ENCODE data around the gene SMIM24.

Gene SMIM24

DNA sequence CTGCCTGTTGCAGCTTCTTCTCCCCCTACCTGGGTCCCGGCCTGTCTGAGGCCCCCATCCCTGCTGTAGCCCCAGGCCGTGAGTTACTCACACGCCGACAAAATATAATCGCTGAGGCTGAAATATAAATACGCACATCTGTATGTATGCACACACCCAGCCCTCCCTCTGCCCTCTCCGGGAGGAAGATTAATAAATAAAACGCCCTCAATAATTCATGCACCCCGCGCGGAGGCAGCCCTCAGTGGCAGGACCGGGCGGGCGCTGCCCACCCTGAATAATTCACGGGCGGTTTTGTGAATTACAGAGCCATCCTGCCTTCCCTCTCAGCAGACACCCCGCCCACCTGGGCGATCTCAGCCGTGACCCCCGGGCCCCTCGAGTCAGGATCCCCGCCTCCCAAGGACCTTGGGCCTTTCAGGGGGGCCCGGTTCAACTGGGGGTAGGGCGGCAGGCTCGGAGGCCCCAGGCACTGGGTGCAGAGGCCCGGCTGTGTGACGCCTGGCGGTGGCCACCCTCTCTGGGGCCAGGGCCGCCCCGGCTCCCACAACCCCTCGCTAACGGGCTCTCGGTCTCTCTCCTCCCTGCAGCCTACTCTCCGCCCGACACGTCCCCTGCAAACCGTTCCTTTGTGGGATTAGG, 24.2 kb downstream of the SMIM24 start:
- TF ChIP-seq, protein P1, sequence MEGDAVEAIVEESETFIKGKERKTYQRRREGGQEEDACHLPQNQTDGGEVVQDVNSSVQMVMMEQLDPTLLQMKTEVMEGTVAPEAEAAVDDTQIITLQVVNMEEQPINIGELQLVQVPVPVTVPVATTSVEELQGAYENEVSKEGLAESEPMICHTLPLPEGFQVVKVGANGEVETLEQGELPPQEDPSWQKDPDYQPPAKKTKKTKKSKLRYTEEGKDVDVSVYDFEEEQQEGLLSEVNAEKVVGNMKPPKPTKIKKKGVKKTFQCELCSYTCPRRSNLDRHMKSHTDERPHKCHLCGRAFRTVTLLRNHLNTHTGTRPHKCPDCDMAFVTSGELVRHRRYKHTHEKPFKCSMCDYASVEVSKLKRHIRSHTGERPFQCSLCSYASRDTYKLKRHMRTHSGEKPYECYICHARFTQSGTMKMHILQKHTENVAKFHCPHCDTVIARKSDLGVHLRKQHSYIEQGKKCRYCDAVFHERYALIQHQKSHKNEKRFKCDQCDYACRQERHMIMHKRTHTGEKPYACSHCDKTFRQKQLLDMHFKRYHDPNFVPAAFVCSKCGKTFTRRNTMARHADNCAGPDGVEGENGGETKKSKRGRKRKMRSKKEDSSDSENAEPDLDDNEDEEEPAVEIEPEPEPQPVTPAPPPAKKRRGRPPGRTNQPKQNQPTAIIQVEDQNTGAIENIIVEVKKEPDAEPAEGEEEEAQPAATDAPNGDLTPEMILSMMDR (IDR thresholded peaks at IDR 0.05; ENCODE audit: borderline replicate concordance, extremely low read depth, low read length, poor library complexity, severe bottlenecking), result no peak
- no peak for TF ChIP-seq EZH2 (IDR thresholded peaks at IDR 0.05; ENCODE audit: borderline replicate concordance, low read depth, low read length, severe bottlenecking)
- DNase-seq (no peak), ATAC-seq (ENCODE audit: insufficient read depth, low read depth) (no peak)
- Histone ChIP-seq H3K27ac (ENCODE audit: low read length) (no peak overlapping the region), H3K4me1 (ENCODE audit: insufficient read depth, low read length) (no peaks in the 10 kb centered on the region), H3K9me3 (ENCODE audit: insufficient read depth, low read length, severe bottlenecking) (no peaks in the 10 kb centered on the region), H3K4me3 (ENCODE audit: low read depth in 1 of 2, low read length in 2 of 2) (no peak overlapping the region), H4K20me1 (ENCODE audit: insufficient read depth, low read length) (peaks cover 29% of the 10 kb centered on the region), H3K9ac (ENCODE audit: low read depth, low read length) (no peak overlapping the region), H3K36me3 (ENCODE audit: insufficient read depth, low read length) (peaks cover 67% of the 10 kb centered on the region), H2AFZ (ENCODE audit: low read depth, low read length) (no peak overlapping the region), H3K4me2 (ENCODE audit: insufficient read depth, low read length) (no peak overlapping the region), H3K27me3 (ENCODE audit: insufficient read depth, low read length, poor library complexity) (no peaks in the 10 kb centered on the region), H3K79me2 (ENCODE audit: insufficient read depth, low read length) (no peaks in the 10 kb centered on the region)

GRCh38 chr19:3455393-3455955, 24.9 kb downstream of the SMIM24 start:
- no peak overlapping the region for H3K9ac ChIP-seq (ENCODE audit: low read depth, low read length)
- H3K4me3 ChIP-seq (ENCODE audit: low read depth in 1 of 2, low read length in 2 of 2), result no peak overlapping the region
- peaks cover 29% of the 10 kb centered on the region for H4K20me1 ChIP-seq (ENCODE audit: insufficient read depth, low read length)
- no peaks in the 10 kb centered on the region for H3K4me1 ChIP-seq (ENCODE audit: insufficient read depth, low read length)
- H3K27ac ChIP-seq (ENCODE audit: low read length), result no peak overlapping the region
- peaks cover 72% of the 10 kb centered on the region for H3K36me3 ChIP-seq (ENCODE audit: insufficient read depth, low read length)
- ATAC-seq (ENCODE audit: insufficient read depth, low read depth) (no peak), DNase-seq (no peak)
- no peaks in the 10 kb centered on the region for H3K79me2 ChIP-seq (ENCODE audit: insufficient read depth, low read length)
- no peak overlapping the region for H2AFZ ChIP-seq (ENCODE audit: low read depth, low read length)
- TF ChIP-seq, protein P1 (IDR thresholded peaks at IDR 0.05; ENCODE audit: borderline replicate concordance, extremely low read depth, low read length, poor library complexity, severe bottlenecking), result no peak
- TF ChIP-seq EZH2 (IDR thresholded peaks at IDR 0.05; ENCODE audit: borderline replicate concordance, low read depth, low read length, severe bottlenecking), result no peak
- no peak overlapping the region for H3K4me2 ChIP-seq (ENCODE audit: insufficient read depth, low read length)
- H3K27me3 ChIP-seq (ENCODE audit: insufficient read depth, low read length, poor library complexity), result no peaks in the 10 kb centered on the region
- no peaks in the 10 kb centered on the region for H3K9me3 ChIP-seq (ENCODE audit: insufficient read depth, low read length, severe bottlenecking)

- Histone ChIP-seq H3K4me3 (ENCODE audit: low read depth in 1 of 2, low read length in 2 of 2) (no peak overlapping the region), H3K9me3 (ENCODE audit: insufficient read depth, low read length, severe bottlenecking) (no peaks in the 10 kb centered on the region), H3K36me3 (ENCODE audit: insufficient read depth, low read length) (peaks cover 68% of the 10 kb centered on the region), H3K4me1 (ENCODE audit: insufficient read depth, low read length) (no peaks in the 10 kb centered on the region), H3K27me3 (ENCODE audit: insufficient read depth, low read length, poor library complexity) (no peaks in the 10 kb centered on the region), H3K79me2 (ENCODE audit: insufficient read depth, low read length) (no peaks in the 10 kb centered on the region), H4K20me1 (ENCODE audit: insufficient read depth, low read length) (peaks cover 29% of the 10 kb centered on the region), H2AFZ (ENCODE audit: low read depth, low read length) (no peak overlapping the region), H3K4me2 (ENCODE audit: insufficient read depth, low read length) (no peak overlapping the region), H3K9ac (ENCODE audit: low read depth, low read length) (no peak overlapping the region), H3K27ac (ENCODE audit: low read length) (no peak overlapping the region)
- no peak for ATAC-seq (ENCODE audit: insufficient read depth, low read depth)
- TF ChIP-seq, protein P1 (IDR thresholded peaks at IDR 0.05; ENCODE audit: borderline replicate concordance, extremely low read depth, low read length, poor library complexity, severe bottlenecking), result no peak
- no peak for TF ChIP-seq EZH2 (IDR thresholded peaks at IDR 0.05; ENCODE audit: borderline replicate concordance, low read depth, low read length, severe bottlenecking)
- no peak for DNase-seq
These were observed 25.5 kb downstream of the SMIM24 start for GRCh38 chr19:3454656-3455392.
